Measurements from ENCODE around the gene NCK2. TPM values are rescaled to one million over a fixed set of nuclear protein-coding genes. Genes with fewer than 3 reads are reported as not detected.

The NCK2 gene
- total RNA-seq, 1 experiment from 2014 or later = 26.7 TPM

GRCh38 chr2:105926960-105927678 is 182.4 kb downstream of the NCK2 start:
- Histone ChIP-seq H3K9me2 (ENCODE audit: insufficient read depth) (no peaks in the 10 kb centered on the region), H3K27me3 (ENCODE audit: insufficient read depth, low read length) (no peaks in the 10 kb centered on the region), H3K36me3 (ENCODE audit: control insufficient read depth in 1 of 2, insufficient read depth in 2 of 2, low read length in 2 of 2) (no peaks in the 10 kb centered on the region), H4K20me1 (ENCODE audit: insufficient read depth) (no peaks in the 10 kb centered on the region), H3K79me2 (ENCODE audit: insufficient read depth, low read length) (no peaks in the 10 kb centered on the region), H3K27ac (ENCODE audit: low read depth, low read length) (no peak overlapping the region), H3K4me1 (ENCODE audit: control insufficient read depth in 1 of 2, insufficient read depth in 2 of 2, low read length in 2 of 2) (peaks cover 4 to 10% of the 10 kb centered on the region in 2 experiments; a peak in 3 of 4 replicates), H2AFZ (ENCODE audit: low read depth, low read length, poor library complexity, severe bottlenecking) (no peak overlapping the region), H3K9ac (ENCODE audit: low read length) (no peak overlapping the region), H3K4me2 (ENCODE audit: low read length) (no peak overlapping the region), H3K4me3 (replicated peaks in 1 of 2; ENCODE audit: low read depth in 1 of 2, low read length in 2 of 2) (no peak overlapping the region), H3K9me3 (ENCODE audit: control insufficient read depth in 1 of 2, insufficient read depth in 1 of 2, low read depth in 1 of 2, low read length in 2 of 2) (no peaks in the 10 kb centered on the region)
- TF ChIP-seq SIN3A (IDR thresholded peaks at IDR 0.05; ENCODE audit: low read depth) = no peak
- TF ChIP-seq EGR1 (IDR thresholded peaks at IDR 0.05; ENCODE audit: low read depth) = no peak
- no peak for TF ChIP-seq CBX3 (IDR thresholded peaks at IDR 0.05; ENCODE audit: low read depth)
- TF ChIP-seq TCF7L2 (IDR thresholded peaks at IDR 0.05; ENCODE audit: borderline replicate concordance, extremely low read depth, insufficient read depth, insufficient read length) = no peak
- no peak for TF ChIP-seq ELF1 (IDR thresholded peaks at IDR 0.05; ENCODE audit: borderline replicate concordance, low read depth)
- TF ChIP-seq EZH2 (IDR thresholded peaks at IDR 0.05) = no peak
- TF ChIP-seq ZFX (IDR thresholded peaks at IDR 0.05) = no peak
- TF ChIP-seq RAD21 (IDR thresholded peaks at IDR 0.05; ENCODE audit: low read depth) = no peak
- no peak for TF ChIP-seq JUND (IDR thresholded peaks at IDR 0.05)
- TF ChIP-seq YY1 (IDR thresholded peaks at IDR 0.05; ENCODE audit: extremely low read depth, insufficient replicate concordance, low read depth, low read length) = no peak
- no peak for TF ChIP-seq FOSL1 (IDR thresholded peaks at IDR 0.05; ENCODE audit: low read depth)
- BruUV-seq (replicated peaks) = no TSS peak
- CTCF ChIA-PET = no interaction called here
- intact Hi-C loops (cut with micrococcal nuclease) = loop anchor here (10.0 kb wide), 1 partner anchor 658 kb away; no protein-coding TSS in a partner anchor
- RAD21 ChIA-PET (ENCODE audit: low non-redundant PET in 1 of 2, low total read pairs in 2 of 2, uncharacterized antibody in 2 of 2, unreplicated experiment in 2 of 2) = no interaction called here
- POLR2A ChIA-PET = no interaction called here
- ATAC-seq = no peak
- DNase-seq (ENCODE audit: low read depth, low spot score) = no peak

- H3K9me2 ChIP-seq (ENCODE audit: insufficient read depth) = no peaks in the 10 kb centered on the region
- H3K4me1 ChIP-seq (ENCODE audit: control insufficient read depth in 1 of 2, insufficient read depth in 2 of 2, low read length in 2 of 2) = peaks cover 4 to 9% of the 10 kb centered on the region in 2 experiments; a peak in 3 of 4 replicates
- DNase-seq (ENCODE audit: low read depth, low spot score) (no peak), ATAC-seq (no peak)
- ChIA-PET CTCF (no interaction called here), RAD21 (ENCODE audit: low non-redundant PET in 1 of 2, low total read pairs in 2 of 2, uncharacterized antibody in 2 of 2, unreplicated experiment in 2 of 2) (no interaction called here), POLR2A (no interaction called here)
- H4K20me1 ChIP-seq (ENCODE audit: insufficient read depth) = no peaks in the 10 kb centered on the region
- no peak overlapping the region for H3K4me2 ChIP-seq (ENCODE audit: low read length)
- intact Hi-C loops (cut with micrococcal nuclease) = loop anchor here (10.0 kb wide), 1 partner anchor 657 kb away; no protein-coding TSS in a partner anchor
- H3K9ac ChIP-seq (ENCODE audit: low read length) = no peak overlapping the region
- no peak overlapping the region for H3K4me3 ChIP-seq (replicated peaks in 1 of 2; ENCODE audit: low read depth in 1 of 2, low read length in 2 of 2)
- H3K36me3 ChIP-seq (ENCODE audit: control insufficient read depth in 1 of 2, insufficient read depth in 2 of 2, low read length in 2 of 2) = no peaks in the 10 kb centered on the region
- no peak for TF ChIP-seq JUND (IDR thresholded peaks at IDR 0.05)
- no peak for TF ChIP-seq ELF1 (IDR thresholded peaks at IDR 0.05; ENCODE audit: borderline replicate concordance, low read depth)
- no peak for TF ChIP-seq POLR2AphosphoS5 (IDR thresholded peaks at IDR 0.05; ENCODE audit: low read depth, low read length)
- no peaks in the 10 kb centered on the region; a peak in 1 of 4 replicates for H3K9me3 ChIP-seq (ENCODE audit: control insufficient read depth in 1 of 2, insufficient read depth in 1 of 2, low read depth in 1 of 2, low read length in 2 of 2)
- H3K27me3 ChIP-seq (ENCODE audit: insufficient read depth, low read length) = no peaks in the 10 kb centered on the region
- BruUV-seq (replicated peaks) = no TSS peak
- H3K27ac ChIP-seq (ENCODE audit: low read depth, low read length) = no peak overlapping the region
- H2AFZ ChIP-seq (ENCODE audit: low read depth, low read length, poor library complexity, severe bottlenecking) = no peak overlapping the region
- no peaks in the 10 kb centered on the region for H3K79me2 ChIP-seq (ENCODE audit: insufficient read depth, low read length)
Measured at GRCh38 chr2:105928086-105928485, 183.4 kb downstream of the NCK2 start.
